HG02588 (cell line): ENCODE measurements around the gene MYO1E.
"Not testable (repeated sequence)": the region's sequence is repeated elsewhere in the genome, so short reads cannot be mapped to it uniquely, and the experiment has no call there.

Experiments used
- ATAC-seq: cut with Tn5 transposase; IDR thresholded peaks from one replicate; pipeline ENCODE4 v1.9.1; 2021; ENCODE audit warnings: mild to moderate bottlenecking, moderate library complexity; ENCODE audit not compliant: unreplicated experiment

The MYO1E gene

GRCh38 chr15:59150185-59150584 lies 222.5 kb downstream of the MYO1E start:
- ATAC-seq = no peak

DNA sequence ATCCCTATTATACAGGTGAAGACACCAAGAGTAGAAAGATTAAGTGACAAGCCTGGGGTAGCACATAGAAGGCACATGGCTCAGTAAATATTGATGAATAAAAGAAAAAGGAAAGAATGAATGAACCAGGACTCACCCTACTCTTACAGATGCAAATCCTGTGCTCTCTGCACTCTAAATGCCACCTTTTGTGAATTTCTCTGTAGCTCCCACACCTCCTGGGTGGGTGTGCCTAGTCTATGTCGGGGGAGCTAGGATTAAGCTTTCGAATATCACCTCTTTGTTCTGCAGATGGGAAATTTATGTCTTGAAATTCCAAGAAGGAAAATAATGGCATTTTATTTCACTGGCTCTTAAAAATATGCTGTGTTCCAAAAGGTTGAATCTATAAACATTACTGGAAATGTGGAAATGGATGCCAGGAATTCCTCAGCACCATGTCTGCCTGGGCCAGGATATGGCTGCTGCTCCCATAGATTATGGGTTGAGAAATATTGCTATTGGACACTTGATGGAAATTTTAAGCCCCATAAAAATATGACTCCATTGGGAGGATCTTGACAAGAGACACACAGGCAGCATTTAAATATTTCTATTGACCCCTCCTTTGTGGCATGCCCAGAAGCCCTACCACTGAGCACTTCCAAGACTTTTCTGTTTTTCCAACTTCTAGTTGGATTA lies 224.4 kb downstream of the MYO1E start:
- ATAC-seq = no peak

DNA sequence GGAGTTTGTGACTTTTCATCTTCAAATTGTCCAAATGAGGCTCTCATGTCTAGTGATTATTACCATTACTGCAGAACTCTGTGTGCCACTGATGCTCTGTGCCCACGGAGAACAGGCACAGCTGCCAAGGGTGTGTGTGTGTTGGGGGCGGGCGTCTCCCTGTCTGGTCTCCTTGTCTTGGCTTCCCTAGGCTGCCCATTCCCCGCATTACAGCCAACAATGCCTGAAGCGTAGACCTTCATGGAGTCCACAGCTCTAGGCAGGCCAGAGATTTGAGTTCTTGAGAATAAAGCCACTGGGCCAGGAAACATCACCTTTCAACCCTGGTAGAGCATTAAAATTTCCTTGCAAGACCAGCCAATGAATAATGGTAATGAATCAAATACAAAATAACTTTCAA lies 225.0 kb downstream of the MYO1E start:
- ATAC-seq = no peak

- ATAC-seq = not testable (repeated sequence)
These were observed 228.1 kb downstream of the MYO1E start for GRCh38 chr15:59144594-59144993.

DNA sequence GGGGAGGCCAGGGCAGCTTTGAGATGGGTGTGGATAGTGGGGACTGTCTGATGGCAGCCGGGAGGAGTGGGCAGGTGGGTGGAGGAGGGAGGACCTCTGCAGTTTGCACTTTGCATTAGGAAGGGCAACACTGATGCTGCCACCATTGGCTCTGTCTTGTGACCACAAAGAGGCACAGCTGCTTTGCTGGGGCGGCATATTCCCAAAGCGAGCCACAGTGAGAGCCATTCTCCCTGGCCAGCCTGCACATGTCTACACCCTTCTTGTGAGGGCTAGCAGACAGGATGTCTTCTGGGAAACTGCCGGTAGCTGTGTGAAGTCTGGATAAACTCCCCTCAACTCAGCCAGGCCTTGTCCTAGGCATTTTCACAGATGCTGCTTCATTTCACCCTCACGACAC lies 229.4 kb downstream of the MYO1E start:
- ATAC-seq = no peak

- no peak for ATAC-seq
These were observed 232.0 kb downstream of the MYO1E start for GRCh38 chr15:59140422-59141226.

DNA sequence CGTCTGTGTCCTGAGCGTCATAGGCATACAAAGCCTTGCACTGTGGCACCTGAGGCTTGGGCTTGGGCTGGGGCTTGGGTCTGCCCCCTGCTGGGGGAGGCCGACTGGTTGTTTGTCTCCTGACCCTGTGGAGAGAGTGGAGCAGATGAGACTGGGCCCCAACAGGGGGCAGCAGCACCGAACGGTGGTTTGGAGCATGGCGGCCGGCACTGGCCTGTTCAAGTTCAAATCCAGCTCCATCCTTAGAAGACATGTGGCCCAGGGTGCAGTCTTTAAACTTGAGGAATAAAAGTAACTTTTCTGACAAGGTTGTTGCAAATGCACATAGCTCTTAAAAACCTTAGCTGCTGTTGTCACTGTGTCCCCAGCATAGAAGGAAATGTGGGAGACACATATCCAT lies 234.4 kb downstream of the MYO1E start:
- no peak for ATAC-seq

DNA sequence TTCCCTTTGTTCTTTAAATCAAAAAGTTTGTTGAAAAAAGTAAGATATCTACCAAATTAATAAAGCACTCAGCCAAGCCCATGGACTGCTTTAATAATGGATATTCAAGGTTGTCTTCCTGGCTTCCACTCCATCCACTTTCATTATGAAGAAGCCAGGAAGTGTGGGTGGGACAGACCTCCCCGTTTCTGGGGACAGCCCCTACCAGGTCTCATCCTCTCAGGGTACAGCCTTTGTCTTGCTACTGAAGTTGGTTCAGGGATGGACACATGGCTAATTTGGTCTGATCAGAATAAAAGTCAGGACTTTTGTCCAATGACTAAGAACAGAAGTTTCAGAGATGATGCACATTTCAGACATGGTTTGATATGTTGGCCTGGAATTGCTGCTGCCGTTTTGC lies 235.1 kb downstream of the MYO1E start:
- ATAC-seq = no peak

DNA sequence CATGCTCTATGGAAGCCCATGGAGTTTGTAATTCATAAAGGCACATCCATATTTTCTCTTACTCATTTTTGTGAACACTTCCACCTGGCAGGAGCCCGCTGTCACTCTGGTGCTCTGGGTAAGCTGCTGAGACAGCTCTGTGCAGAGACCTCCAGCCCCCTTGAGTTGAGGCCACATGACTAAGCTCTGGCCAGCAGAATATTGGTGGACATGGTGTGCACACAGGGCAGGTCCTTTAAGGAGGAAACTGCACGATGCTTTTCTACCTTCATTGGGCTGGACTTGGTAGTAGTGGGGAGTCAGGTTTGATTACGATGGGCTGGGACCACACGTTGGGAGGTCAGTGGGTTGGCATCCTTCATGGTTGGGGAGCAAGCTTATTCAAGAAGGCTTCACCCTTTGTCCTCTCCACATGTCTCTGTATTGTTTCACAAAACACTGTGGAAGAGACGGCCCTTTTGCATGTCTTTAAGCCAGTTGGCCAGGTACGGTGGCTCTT lies 238.7 kb downstream of the MYO1E start:
- no peak for ATAC-seq

- no peak for ATAC-seq
These were observed 240.6 kb downstream of the MYO1E start for GRCh38 chr15:59131969-59132562.

DNA sequence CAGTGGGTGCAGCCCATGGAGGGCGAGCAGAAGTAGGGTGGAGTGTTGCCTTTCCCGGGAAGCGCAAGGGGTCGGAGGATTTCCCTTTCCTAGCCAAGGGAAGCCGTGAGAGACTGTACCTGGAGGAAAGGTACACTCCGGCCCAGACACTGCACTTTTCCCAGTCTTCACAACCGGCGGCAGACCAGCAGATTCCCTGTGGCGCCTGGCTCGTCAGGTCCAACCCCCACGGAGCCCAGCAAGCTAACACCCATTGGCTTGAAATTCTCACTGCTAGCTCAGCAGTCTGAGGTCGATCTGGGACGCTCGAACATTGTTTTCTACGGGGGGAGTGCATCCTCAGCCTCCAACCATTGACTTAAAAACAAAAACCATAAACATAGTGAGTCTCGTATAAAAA lies 241.2 kb downstream of the MYO1E start:
- ATAC-seq = no peak

- ATAC-seq = not testable (repeated sequence)
These were observed 245.4 kb downstream of the MYO1E start for GRCh38 chr15:59127255-59127654.

- not testable (repeated sequence) for ATAC-seq
These were observed 247.0 kb downstream of the MYO1E start for GRCh38 chr15:59125683-59126082.

DNA sequence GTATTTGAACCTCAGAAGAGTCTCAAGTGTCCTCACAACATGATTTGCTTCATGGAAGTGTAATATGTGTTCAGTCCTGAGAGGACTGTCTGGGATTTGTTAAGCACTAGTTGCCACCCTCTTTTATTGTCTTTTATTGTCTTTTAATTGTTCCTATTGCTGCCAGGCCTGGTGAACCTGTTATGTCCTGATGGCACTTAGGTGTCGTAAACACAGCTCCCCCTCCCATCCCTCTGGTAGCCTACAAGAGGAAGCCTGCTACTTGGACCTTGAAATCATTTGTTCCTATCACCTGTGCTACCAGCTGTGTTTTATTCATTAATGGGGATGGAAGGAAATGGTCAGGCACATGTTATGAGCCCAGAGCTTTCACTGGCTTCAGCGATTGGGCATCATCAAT lies 248.4 kb downstream of the MYO1E start:
- ATAC-seq = no peak

DNA sequence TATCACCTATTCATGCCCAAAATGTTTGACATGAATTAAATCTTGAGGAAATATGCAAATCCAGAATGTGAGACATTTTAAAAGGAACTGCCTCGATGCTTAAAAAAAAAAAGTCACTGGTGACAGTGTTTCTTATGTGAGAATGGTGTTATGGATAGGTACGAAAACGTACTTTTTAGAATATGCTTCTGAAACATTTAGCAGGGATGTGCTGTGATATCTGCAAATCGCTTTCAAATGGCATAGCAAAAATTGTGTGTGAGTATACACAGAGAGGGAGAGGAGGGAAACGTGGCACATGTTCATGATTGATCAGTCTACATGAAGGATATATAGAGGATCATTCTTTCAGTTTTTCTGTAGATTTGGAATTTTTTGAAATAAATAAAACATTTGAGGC lies 251.7 kb downstream of the MYO1E start:
- ATAC-seq = no peak

- no peak for ATAC-seq
These were observed 253.0 kb downstream of the MYO1E start for GRCh38 chr15:59119625-59120024.

DNA sequence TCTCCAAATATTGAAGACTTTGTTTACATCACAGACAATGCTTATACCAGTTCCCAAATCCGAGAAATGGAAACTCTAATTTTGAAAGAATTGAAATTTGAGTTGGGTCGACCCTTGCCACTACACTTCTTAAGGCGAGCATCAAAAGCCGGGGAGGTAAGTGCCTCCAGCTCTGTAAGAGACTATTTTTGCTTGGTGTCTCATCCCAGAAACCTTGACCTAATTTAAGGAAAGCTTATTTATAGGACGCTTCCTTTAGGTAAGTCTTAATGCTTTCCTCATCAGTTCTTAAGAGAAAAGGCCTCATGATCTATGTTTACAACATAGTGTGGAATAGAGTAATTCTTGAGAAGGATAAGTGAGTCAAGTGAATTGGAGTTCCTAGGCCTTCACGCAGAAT lies 255.9 kb downstream of the MYO1E start:
- no peak for ATAC-seq

DNA sequence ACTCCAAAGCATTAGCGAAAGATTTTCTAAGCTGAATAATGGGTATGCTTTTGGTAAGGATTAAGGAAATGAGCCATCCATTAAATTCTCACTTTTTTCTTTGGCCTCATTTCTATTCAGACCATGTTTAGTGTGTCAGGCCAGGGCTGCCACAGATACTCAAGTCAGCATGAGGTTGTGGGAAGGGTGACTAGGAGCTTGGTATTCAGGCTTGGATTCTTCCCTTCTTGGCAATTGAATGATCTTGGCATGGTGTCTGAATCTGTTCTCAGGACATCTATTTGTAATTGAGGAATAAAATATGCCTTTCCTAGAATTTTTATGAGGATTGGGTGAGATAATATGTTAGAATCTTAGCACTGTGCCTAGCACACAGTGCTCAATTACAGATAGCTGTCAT lies 256.5 kb downstream of the MYO1E start:
- ATAC-seq = no peak

GRCh38 chr15:59115047-59115446 lies 257.6 kb downstream of the MYO1E start:
- no peak for ATAC-seq

GRCh38 chr15:59111251-59111650 lies 261.4 kb downstream of the MYO1E start:
- no peak for ATAC-seq

DNA sequence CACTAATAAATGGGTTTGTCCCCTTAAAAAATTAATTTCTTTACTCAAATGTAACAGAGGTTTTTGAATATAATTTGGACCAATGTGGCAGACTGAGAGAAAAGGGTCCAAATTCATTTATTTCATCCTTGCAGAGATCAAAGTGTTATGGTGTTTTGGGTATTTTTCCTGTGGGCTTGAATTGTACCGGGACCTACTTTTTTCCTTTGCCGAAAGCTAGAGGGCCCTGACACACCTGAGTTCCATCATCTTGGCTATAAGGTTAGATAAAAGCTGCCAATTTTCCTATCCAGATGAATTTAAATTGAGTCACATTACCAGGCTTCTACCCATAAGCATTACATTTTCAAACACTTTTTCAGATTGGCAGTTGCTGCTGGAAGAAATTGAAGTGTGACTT lies 266.8 kb downstream of the MYO1E start:
- ATAC-seq = no peak
